ENCODE data around the gene ARRDC3.
A peak's percentile ranks its signal among the peaks of the same experiment; 100 is the strongest.

ARRDC3 gene

GRCh38 chr5:91379914-91380490, 3.1 kb downstream of the ARRDC3 start:
- no peak for TF ChIP-seq CTCF (IDR thresholded peaks at IDR 0.05; ENCODE audit: borderline replicate concordance, insufficient read depth, low read depth, low read length)
- peak overlapping the region; percentile 88 for H3K4me3 ChIP-seq (ENCODE audit: low read depth, low read length)

DNA sequence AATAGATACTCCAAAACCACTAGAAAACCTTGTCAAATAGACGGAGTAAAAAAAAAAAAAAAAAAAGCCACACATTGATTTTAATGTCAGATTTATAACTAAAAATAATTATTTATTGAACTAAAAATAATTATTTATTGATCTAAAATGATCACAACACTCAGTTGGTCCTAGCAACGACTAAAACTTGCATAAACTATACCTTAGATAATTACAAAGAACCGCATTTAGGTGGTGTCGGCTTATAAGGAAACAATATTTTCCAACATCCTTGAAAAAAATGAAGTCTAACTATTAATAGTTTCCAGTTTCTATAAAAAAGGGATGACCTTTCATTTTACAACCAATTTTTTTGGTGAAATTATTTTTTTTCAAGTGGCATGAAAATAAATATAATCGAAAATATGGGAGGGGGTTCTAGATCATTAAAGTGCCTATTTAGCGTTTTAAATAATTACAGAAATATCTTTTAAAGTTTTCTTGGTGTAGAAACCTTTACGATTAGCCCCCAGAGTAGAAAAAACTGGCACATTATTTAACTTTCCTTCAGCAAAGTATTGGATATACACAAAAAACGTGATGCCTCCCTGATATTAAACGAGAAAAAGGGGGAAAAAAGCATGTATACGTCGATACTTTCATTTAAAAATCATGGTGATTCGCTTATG, 3.7 kb downstream of the ARRDC3 start:
- TF ChIP-seq CTCF (IDR thresholded peaks at IDR 0.05; ENCODE audit: borderline replicate concordance, insufficient read depth, low read depth, low read length) = no peak
- H3K4me3 ChIP-seq (ENCODE audit: low read depth, low read length) = peak overlapping the region; percentile 69

GRCh38 chr5:91378752-91379211, 4.3 kb downstream of the ARRDC3 start:
- no peak for TF ChIP-seq CTCF (IDR thresholded peaks at IDR 0.05; ENCODE audit: borderline replicate concordance, insufficient read depth, low read depth, low read length)
- no peak overlapping the region for H3K4me3 ChIP-seq (ENCODE audit: low read depth, low read length)

DNA sequence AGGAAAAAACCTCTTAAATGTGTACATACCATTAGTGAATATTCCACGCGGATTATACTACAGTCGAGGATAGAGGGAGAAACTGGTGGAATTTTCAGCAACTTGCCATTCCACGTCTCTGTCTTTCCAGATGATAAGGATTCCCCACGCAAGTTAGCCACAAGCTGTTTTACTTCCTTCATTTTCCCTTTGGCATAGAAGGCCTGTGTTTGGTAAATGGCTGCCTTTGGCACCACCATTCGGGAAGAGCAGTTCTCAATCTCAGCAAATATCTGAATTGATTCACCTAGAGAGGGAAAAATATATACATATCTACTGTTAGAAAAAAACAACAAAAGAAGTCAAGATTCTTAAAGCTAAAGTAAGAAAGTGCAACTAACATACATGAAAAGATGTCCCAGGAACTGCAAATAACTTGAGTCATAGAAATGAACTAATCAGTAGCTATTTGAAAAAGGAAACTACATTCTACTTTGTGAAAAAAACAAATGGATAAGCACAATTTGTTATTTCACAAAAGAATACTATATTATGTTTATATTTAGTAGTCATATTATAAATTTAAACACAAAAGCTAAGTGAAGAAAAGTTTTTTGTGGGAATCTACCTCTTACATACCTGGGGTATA, 8.1 kb downstream of the ARRDC3 start:
- H3K4me3 ChIP-seq (ENCODE audit: low read depth, low read length) = no peak overlapping the region
- TF ChIP-seq CTCF (IDR thresholded peaks at IDR 0.05; ENCODE audit: borderline replicate concordance, insufficient read depth, low read depth, low read length) = no peak

DNA sequence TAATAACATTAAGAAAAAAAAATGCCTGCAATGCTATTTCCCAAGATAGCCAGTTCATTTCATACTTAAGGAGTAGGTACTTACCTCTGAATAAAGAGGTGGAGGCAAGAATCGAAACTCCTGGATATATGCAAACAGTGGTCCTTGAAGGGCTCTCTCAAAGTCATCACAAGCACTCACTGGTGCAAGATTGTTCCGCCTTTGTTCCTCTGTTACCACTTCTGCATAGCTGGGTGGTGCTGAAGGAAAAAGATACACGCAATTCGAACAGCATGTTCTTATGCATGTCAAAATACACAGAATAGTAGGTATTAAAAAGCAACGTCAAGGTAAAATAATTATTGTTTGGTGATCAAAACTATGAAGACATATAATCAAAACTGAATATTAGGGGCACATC, 9.5 kb downstream of the ARRDC3 start:
- TF ChIP-seq CTCF (IDR thresholded peaks at IDR 0.05; ENCODE audit: borderline replicate concordance, insufficient read depth, low read depth, low read length) = no peak
- H3K4me3 ChIP-seq (ENCODE audit: low read depth, low read length) = no peak overlapping the region

GRCh38 chr5:91373006-91373405, 10.1 kb downstream of the ARRDC3 start:
- no peak overlapping the region for H3K4me3 ChIP-seq (ENCODE audit: low read depth, low read length)
- no peak for TF ChIP-seq CTCF (IDR thresholded peaks at IDR 0.05; ENCODE audit: borderline replicate concordance, insufficient read depth, low read depth, low read length)

- TF ChIP-seq CTCF (IDR thresholded peaks at IDR 0.05; ENCODE audit: borderline replicate concordance, insufficient read depth, low read depth, low read length) = no peak
- no peak overlapping the region for H3K4me3 ChIP-seq (ENCODE audit: low read depth, low read length)
These were observed 13.6 kb downstream of the ARRDC3 start for GRCh38 chr5:91369480-91369879.
